Fibroblast of lung (primary cell): ENCODE results near the gene KCNIP1.

Source experiments
- EZH2 ChIP-seq: IDR thresholded peaks from 2 replicates; pipeline ENCODE4 v1.5.1; 2012; ENCODE audit warnings: low read length, control low read depth, mild to moderate bottlenecking; ENCODE audit errors: missing control alignments
- TF ChIP-seq, protein P1 (sequence below), 2 donors: IDR thresholded peaks in 1 of 2; conservative IDR thresholded peaks in 1 of 2; 1 replicate in 1 of 2; 2 replicates in 1 of 2; pipeline ENCODE4 v1.5.1; 2011 to 2012; ENCODE audit warnings: low read length in 2 of 2, control low read depth in 1 of 2, inconsistent platforms in 1 of 2, low read depth in 1 of 2, mild to moderate bottlenecking in 1 of 2

DNA sequence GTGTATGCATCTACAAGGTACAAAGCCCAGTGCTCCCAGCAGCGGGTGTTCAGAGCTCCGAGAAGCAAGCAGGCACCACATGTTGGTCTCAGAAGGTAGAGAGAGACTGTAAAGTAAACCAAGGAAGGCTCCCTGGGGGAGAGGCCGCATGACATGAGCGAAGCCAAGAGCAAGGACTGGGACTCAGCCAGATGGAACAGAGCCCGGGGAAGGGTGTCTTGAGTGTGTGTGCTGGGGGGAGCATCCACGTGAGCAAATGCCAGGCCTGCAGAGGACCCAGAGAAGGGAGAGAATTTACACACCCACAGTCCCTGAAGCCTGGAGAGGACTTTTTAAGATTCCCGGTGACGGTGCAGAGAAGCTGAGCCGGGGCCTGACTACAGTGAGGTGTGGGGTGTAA is 15.2 kb upstream of the KCNIP1 start:
- TF ChIP-seq, protein P1, sequence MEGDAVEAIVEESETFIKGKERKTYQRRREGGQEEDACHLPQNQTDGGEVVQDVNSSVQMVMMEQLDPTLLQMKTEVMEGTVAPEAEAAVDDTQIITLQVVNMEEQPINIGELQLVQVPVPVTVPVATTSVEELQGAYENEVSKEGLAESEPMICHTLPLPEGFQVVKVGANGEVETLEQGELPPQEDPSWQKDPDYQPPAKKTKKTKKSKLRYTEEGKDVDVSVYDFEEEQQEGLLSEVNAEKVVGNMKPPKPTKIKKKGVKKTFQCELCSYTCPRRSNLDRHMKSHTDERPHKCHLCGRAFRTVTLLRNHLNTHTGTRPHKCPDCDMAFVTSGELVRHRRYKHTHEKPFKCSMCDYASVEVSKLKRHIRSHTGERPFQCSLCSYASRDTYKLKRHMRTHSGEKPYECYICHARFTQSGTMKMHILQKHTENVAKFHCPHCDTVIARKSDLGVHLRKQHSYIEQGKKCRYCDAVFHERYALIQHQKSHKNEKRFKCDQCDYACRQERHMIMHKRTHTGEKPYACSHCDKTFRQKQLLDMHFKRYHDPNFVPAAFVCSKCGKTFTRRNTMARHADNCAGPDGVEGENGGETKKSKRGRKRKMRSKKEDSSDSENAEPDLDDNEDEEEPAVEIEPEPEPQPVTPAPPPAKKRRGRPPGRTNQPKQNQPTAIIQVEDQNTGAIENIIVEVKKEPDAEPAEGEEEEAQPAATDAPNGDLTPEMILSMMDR (conservative IDR thresholded peaks at IDR 0.05 in 1 of 2, IDR thresholded peaks at IDR 0.05 in 1 of 2; ENCODE audit: low read depth in 1 of 2, low read length in 2 of 2): no peak
- TF ChIP-seq EZH2: no peak
